HEK293 (cell line): ENCODE results near the gene TOP3A.

Experiments used
- CTCF ChIP-seq: fragments of 450-650 bp; formaldehyde crosslinking; IDR thresholded peaks from 2 replicates; pipeline ENCODE4 v1.5.1; 2016; ENCODE audit warnings: missing biosample characterization, missing genetic modification characterization
- REST ChIP-seq: fragments of 450-650 bp; formaldehyde crosslinking; IDR thresholded peaks from 2 replicates; pipeline ENCODE4 v1.5.1; 2016; ENCODE audit warnings: missing biosample characterization, missing genetic modification characterization
- ZBTB26 ChIP-seq: fragments of 450-650 bp; formaldehyde crosslinking; optimal IDR thresholded peaks from 2 replicates; pipeline ENCODE3; 2016; ENCODE audit warnings: missing biosample characterization, mild to moderate bottlenecking, missing genetic modification characterization
- ZNF362 ChIP-seq: fragments of 450-650 bp; formaldehyde crosslinking; IDR thresholded peaks from 2 replicates; pipeline ENCODE4 v1.5.1; 2016; ENCODE audit warnings: missing biosample characterization, missing genetic modification characterization
- ZNF658 ChIP-seq: fragments of 450-650 bp; formaldehyde crosslinking; IDR thresholded peaks from 2 replicates; pipeline ENCODE4; 2016; ENCODE audit warnings: missing biosample characterization, missing genetic modification characterization

- TF ChIP-seq REST (tag by site-specific recombination), result no peak
- no peak for TF ChIP-seq ZBTB26
- no peak for TF ChIP-seq ZNF362
- no peak for TF ChIP-seq ZNF658 (tag by site-specific recombination)
- no peak for TF ChIP-seq CTCF (tag by site-specific recombination)
Observed at GRCh38 chr17:18323007-18323406, 8.2 kb upstream of the TOP3A start.
